Immature natural killer cell (primary cell): ENCODE results near the gene GBA3. TPM values are rescaled to one million over a fixed set of nuclear protein-coding genes. Genes with fewer than 3 reads are reported as not detected.
A peak's percentile ranks its signal among the peaks of the same experiment; 100 is the strongest.

Source experiments
- DNase-seq, 3 donors: peaks; one replicate each; pipeline ENCODE4 v3.0.0; 2022; ENCODE audit warnings: mixed read lengths in 1 of 3
- H3K27ac Mint-ChIP-seq, 6 donors: one replicate each; pipeline ENCODE4 v1.8.0; 2020; ENCODE audit warnings: mixed read lengths in 6 of 6, mild to moderate bottlenecking in 5 of 6, inconsistent platforms in 4 of 6, moderate library complexity in 3 of 6
- H3K27me3 Mint-ChIP-seq, 3 donors: one replicate each; pipeline ENCODE4 v1.8.0; 2020 to 2021; ENCODE audit warnings: low read depth in 3 of 3, mild to moderate bottlenecking in 3 of 3, mixed read lengths in 3 of 3, moderate library complexity in 3 of 3, inconsistent platforms in 1 of 3
- H3K36me3 Mint-ChIP-seq, 3 donors: one replicate each; pipeline ENCODE4 v1.8.0; 2020; ENCODE audit warnings: mixed read lengths in 3 of 3, inconsistent platforms in 2 of 3, mild to moderate bottlenecking in 2 of 3
- H3K4me1 Mint-ChIP-seq, 2 donors: one replicate each; pipeline ENCODE4 v1.8.0; 2020; ENCODE audit warnings: inconsistent platforms in 2 of 2, mild to moderate bottlenecking in 2 of 2, mixed read lengths in 2 of 2, moderate library complexity in 1 of 2
- H3K4me3 Mint-ChIP-seq, 5 donors: one replicate each; pipeline ENCODE4 v1.8.0; 2020; ENCODE audit warnings: mild to moderate bottlenecking in 5 of 5, mixed read lengths in 5 of 5, inconsistent platforms in 3 of 5, moderate library complexity in 3 of 5
- H3K9me3 Mint-ChIP-seq, 6 donors: one replicate each; pipeline ENCODE4 v1.8.0; 2020; ENCODE audit warnings: mild to moderate bottlenecking in 6 of 6, mixed read lengths in 6 of 6, inconsistent platforms in 4 of 6, moderate library complexity in 3 of 6
- polyA plus RNA-seq, 3 donors: library from polyadenylated mRNA; unstranded; fragments of 300-500 nt; fragmentation: Illumina TruSeq; gene quantifications; one replicate each; pipeline ENCODE4 v1.2.3, GENCODE V29; 2021

GBA3 gene
- polyA plus RNA-seq, 3 donors from 2014 or later = not detected

- peaks cover 24 to 39% of the 10 kb centered on the region in 2 donors for H3K4me1 Mint-ChIP-seq
- H3K27me3 Mint-ChIP-seq = peaks cover 0 to 3% (median 2%) of the 10 kb centered on the region in 3 donors
- no peak overlapping the region for H3K27ac Mint-ChIP-seq
- peaks cover 0 to 9% (median 2%) of the 10 kb centered on the region in 6 donors for H3K9me3 Mint-ChIP-seq
- H3K4me3 Mint-ChIP-seq = peak overlapping the region in 1 of 5 donors; percentile 12
- no peak for DNase-seq
- no peaks in the 10 kb centered on the region for H3K36me3 Mint-ChIP-seq
Observed at GRCh38 chr4:22762548-22762947, 69.8 kb downstream of the GBA3 start.

- Mint-ChIP-seq H3K4me1 (peaks cover 24 to 39% of the 10 kb centered on the region in 2 donors), H3K4me3 (peak overlapping the region; percentile 5 to 65 (median 55)), H3K36me3 (no peaks in the 10 kb centered on the region), H3K27me3 (peaks cover 0 to 4% (median 3%) of the 10 kb centered on the region in 3 donors), H3K9me3 (peaks cover 0 to 9% (median under 1%) of the 10 kb centered on the region in 6 donors), H3K27ac (no peak overlapping the region)
- peak in 2 of 3 donors; percentile 5 to 6 for DNase-seq
Observed at GRCh38 chr4:22764183-22764582, 71.4 kb downstream of the GBA3 start.

- no peak for DNase-seq
- Mint-ChIP-seq H3K27me3 (peaks cover 0 to 4% (median 0%) of the 10 kb centered on the region in 3 donors), H3K4me3 (no peak overlapping the region), H3K9me3 (peaks cover 0 to 16% (median 3%) of the 10 kb centered on the region in 6 donors), H3K27ac (no peak overlapping the region), H3K36me3 (no peaks in the 10 kb centered on the region), H3K4me1 (peaks cover 24 to 39% of the 10 kb centered on the region in 2 donors)
Observed at GRCh38 chr4:22766068-22766467, 73.3 kb downstream of the GBA3 start.

- Mint-ChIP-seq H3K27ac (no peak overlapping the region), H3K4me1 (no peaks in the 10 kb centered on the region), H3K9me3 (peaks cover 3 to 23% (median 6%) of the 10 kb centered on the region in 6 donors)
Observed at GRCh38 chr4:22778547-22779163, 85.9 kb downstream of the GBA3 start.

GRCh38 chr4:22780317-22780716, 87.6 kb downstream of the GBA3 start:
- no peak overlapping the region for H3K4me3 Mint-ChIP-seq
- H3K4me1 Mint-ChIP-seq = no peaks in the 10 kb centered on the region
- H3K27me3 Mint-ChIP-seq = peaks cover 0 to 4% (median 0%) of the 10 kb centered on the region in 3 donors
- no peak overlapping the region for H3K27ac Mint-ChIP-seq
- DNase-seq = no peak
- no peaks in the 10 kb centered on the region for H3K36me3 Mint-ChIP-seq
- H3K9me3 Mint-ChIP-seq = peaks cover 3 to 18% (median 6%) of the 10 kb centered on the region in 6 donors

More at GRCh38 chr4:22778547-22779163, 85.9 kb downstream of the GBA3 start:
- DNase-seq = no peak
- Mint-ChIP-seq H3K27me3 (peaks cover 0 to 4% (median 0%) of the 10 kb centered on the region in 3 donors), H3K4me3 (no peak overlapping the region), H3K36me3 (no peaks in the 10 kb centered on the region)

- Mint-ChIP-seq H3K27me3 (peaks cover 0 to 4% (median 0%) of the 10 kb centered on the region in 3 donors), H3K36me3 (no peaks in the 10 kb centered on the region), H3K9me3 (peaks cover under 1 to 14% (median 5%) of the 10 kb centered on the region in 6 donors), H3K27ac (no peak overlapping the region), H3K4me1 (no peaks in the 10 kb centered on the region), H3K4me3 (no peak overlapping the region)
- DNase-seq = no peak
Observed at GRCh38 chr4:22780797-22781196, 88.1 kb downstream of the GBA3 start.

GRCh38 chr4:22787753-22788375, 95.1 kb downstream of the GBA3 start:
- no peaks in the 10 kb centered on the region for H3K4me1 Mint-ChIP-seq
- H3K27me3 Mint-ChIP-seq = peaks cover 0 to 1% (median 0%) of the 10 kb centered on the region in 3 donors
- H3K4me3 Mint-ChIP-seq = no peak overlapping the region
- H3K27ac Mint-ChIP-seq = no peak overlapping the region
- peaks cover 0 to 6% (median 4%) of the 10 kb centered on the region in 6 donors for H3K9me3 Mint-ChIP-seq
- no peaks in the 10 kb centered on the region for H3K36me3 Mint-ChIP-seq
- no peak for DNase-seq

DNA sequence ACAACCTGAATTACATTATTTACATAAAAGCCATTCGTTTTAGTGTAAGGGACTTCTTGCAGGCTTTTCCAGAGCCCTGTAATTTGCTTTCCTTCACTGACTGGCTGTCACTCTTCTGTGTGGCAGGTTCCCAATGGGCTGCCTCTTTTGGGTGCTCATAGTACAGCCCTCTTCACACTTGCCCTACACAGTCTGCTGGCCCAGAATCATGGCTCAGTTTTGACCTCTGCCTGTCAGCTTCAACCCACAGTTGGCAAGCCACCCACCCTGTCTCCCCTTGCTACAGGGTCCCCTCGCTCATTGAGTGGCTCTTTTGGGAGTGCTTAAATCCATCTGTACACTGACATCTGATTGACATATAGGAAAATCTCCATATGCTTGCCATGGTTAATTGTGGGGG, 97.9 kb downstream of the GBA3 start:
- Mint-ChIP-seq H3K4me3 (no peak overlapping the region), H3K27me3 (peaks cover 0 to 1% (median 0%) of the 10 kb centered on the region in 3 donors), H3K27ac (no peak overlapping the region), H3K9me3 (peaks cover 0 to 6% (median 4%) of the 10 kb centered on the region in 6 donors), H3K36me3 (no peaks in the 10 kb centered on the region), H3K4me1 (no peaks in the 10 kb centered on the region)
- no peak for DNase-seq

DNA sequence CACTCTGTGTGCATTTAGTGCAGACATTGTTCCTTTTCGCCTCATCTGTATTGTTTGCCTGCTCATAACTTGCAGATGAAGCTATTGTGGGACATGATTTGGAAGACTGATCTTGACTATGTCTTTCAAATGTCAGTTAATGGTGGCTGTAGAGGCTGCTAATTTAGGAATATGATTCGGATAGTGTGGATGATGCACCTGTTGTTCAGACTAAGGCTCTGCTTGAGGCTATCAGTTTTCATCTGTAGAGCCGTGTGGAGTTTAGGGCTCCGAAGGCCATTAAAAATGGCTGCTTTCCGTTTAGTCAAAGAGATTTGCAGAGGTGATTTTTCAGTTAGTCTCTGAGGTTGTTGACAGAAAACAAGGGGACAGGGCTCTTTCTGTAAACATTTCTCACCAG, 102.0 kb downstream of the GBA3 start:
- H3K4me1 Mint-ChIP-seq = no peaks in the 10 kb centered on the region
- no peak for DNase-seq
- H3K36me3 Mint-ChIP-seq = no peaks in the 10 kb centered on the region
- H3K4me3 Mint-ChIP-seq = no peak overlapping the region
- H3K27ac Mint-ChIP-seq = no peak overlapping the region
- peaks cover 0 to 12% (median 2%) of the 10 kb centered on the region in 6 donors for H3K9me3 Mint-ChIP-seq
- no peaks in the 10 kb centered on the region for H3K27me3 Mint-ChIP-seq

DNA sequence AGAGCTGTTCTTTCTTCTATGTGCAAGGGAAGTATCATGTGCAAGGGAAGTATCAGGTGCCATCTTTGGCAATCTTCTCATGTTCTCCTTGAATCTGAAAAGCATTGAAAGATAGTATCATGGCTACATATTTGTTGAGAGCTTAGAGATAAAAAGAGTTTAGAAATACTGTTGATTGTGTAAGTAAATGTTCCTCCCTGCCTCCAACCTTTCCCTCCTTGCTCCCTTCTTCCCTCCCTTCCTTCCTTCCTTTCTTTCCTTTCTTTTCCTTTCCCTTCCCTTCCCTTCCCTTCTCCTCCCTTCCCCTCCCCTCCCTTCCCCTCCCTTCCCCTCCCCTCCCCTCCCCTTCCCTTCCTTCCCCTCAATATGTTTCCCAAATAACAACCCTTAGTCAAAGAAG, 108.7 kb downstream of the GBA3 start:
- no peaks in the 10 kb centered on the region for H3K27me3 Mint-ChIP-seq
- H3K4me1 Mint-ChIP-seq = no peaks in the 10 kb centered on the region
- no peak for DNase-seq
- H3K9me3 Mint-ChIP-seq = peaks cover 0 to 27% (median 5%) of the 10 kb centered on the region in 6 donors
- no peak overlapping the region for H3K27ac Mint-ChIP-seq
- no peak overlapping the region for H3K4me3 Mint-ChIP-seq
- no peaks in the 10 kb centered on the region for H3K36me3 Mint-ChIP-seq

- no peak overlapping the region for H3K4me3 Mint-ChIP-seq
- no peaks in the 10 kb centered on the region for H3K4me1 Mint-ChIP-seq
- peaks cover 0 to 24% (median 5%) of the 10 kb centered on the region in 6 donors for H3K9me3 Mint-ChIP-seq
- no peak overlapping the region for H3K27ac Mint-ChIP-seq
- H3K36me3 Mint-ChIP-seq = no peaks in the 10 kb centered on the region
- no peak for DNase-seq
- H3K27me3 Mint-ChIP-seq = no peaks in the 10 kb centered on the region
Observed at GRCh38 chr4:22802876-22803275, 110.1 kb downstream of the GBA3 start.

GRCh38 chr4:22803512-22803911, 110.8 kb downstream of the GBA3 start:
- H3K27me3 Mint-ChIP-seq = no peaks in the 10 kb centered on the region
- peaks cover 0 to 23% (median 5%) of the 10 kb centered on the region in 6 donors for H3K9me3 Mint-ChIP-seq
- no peak overlapping the region for H3K4me3 Mint-ChIP-seq

GRCh38 chr4:22814906-22815305, 122.2 kb downstream of the GBA3 start:
- Mint-ChIP-seq H3K4me3 (no peak overlapping the region), H3K4me1 (no peaks in the 10 kb centered on the region), H3K9me3 (peaks cover 0 to 15% (median 4%) of the 10 kb centered on the region in 6 donors), H3K27ac (no peak overlapping the region), H3K36me3 (no peaks in the 10 kb centered on the region), H3K27me3 (peaks cover 0 to 2% (median 0%) of the 10 kb centered on the region in 3 donors)
- no peak for DNase-seq

More at GRCh38 chr4:22803512-22803911, 110.8 kb downstream of the GBA3 start:
- Mint-ChIP-seq H3K36me3 (no peaks in the 10 kb centered on the region), H3K4me1 (no peaks in the 10 kb centered on the region), H3K27ac (no peak overlapping the region)
- DNase-seq = no peak

GRCh38 chr4:22824091-22824490, 131.4 kb downstream of the GBA3 start:
- no peaks in the 10 kb centered on the region for H3K36me3 Mint-ChIP-seq
- H3K27ac Mint-ChIP-seq = no peak overlapping the region

More at GRCh38 chr4:22824091-22824490, 131.4 kb downstream of the GBA3 start:
- Mint-ChIP-seq H3K27me3 (peaks cover 0 to 2% (median 0%) of the 10 kb centered on the region in 3 donors), H3K4me1 (no peaks in the 10 kb centered on the region), H3K9me3 (peaks cover 0 to 17% (median 5%) of the 10 kb centered on the region in 6 donors), H3K4me3 (no peak overlapping the region)
- no peak for DNase-seq
